ENCODE results near the gene COTL1. TPM values are rescaled to one million over a fixed set of nuclear protein-coding genes. Genes with fewer than 3 reads are reported as not detected.
A peak's percentile ranks its signal among the peaks of the same experiment; 100 is the strongest.

COTL1 gene
- total and polyA plus RNA-seq, 2 donors from 2014 or later, result 122 to 136 TPM

GRCh38 chr16:84524346-84524920, 93.4 kb downstream of the COTL1 start:
- Histone ChIP-seq H3K27me3 (ENCODE audit: control insufficient read depth, insufficient read depth, low read length) (no peaks in the 10 kb centered on the region), H3K4me1 (ENCODE audit: control insufficient read depth in 2 of 3, insufficient read depth in 2 of 3, low read depth in 1 of 3, low read length in 3 of 3) (peaks cover 0 to 7% (median 0%) of the 10 kb centered on the region in 3 donors), H3K9me3 (ENCODE audit: control insufficient read depth in 2 of 3, insufficient read depth in 1 of 3, low read length in 3 of 3) (no peaks in the 10 kb centered on the region), H3K9ac (ENCODE audit: low read length in 3 of 3) (no peak overlapping the region), H3K27ac (ENCODE audit: low read depth in 2 of 2, low read length in 2 of 2) (no peak overlapping the region), H3K4me3 (ENCODE audit: low read length in 3 of 3) (no peak overlapping the region), H3K36me3 (ENCODE audit: control insufficient read depth in 2 of 3, insufficient read depth in 3 of 3, low read length in 3 of 3) (no peaks in the 10 kb centered on the region)
- no peak for DNase-seq
- TF ChIP-seq CTCF (IDR thresholded peaks at IDR 0.05; ENCODE audit: borderline replicate concordance, extremely low read depth, insufficient read depth), result no peak
- intact Hi-C loops (cut with DNase I), result no loop called here
- no peak for FAIRE-seq

- intact Hi-C loops (cut with DNase I), result no loop called here
- no peak for TF ChIP-seq CTCF (IDR thresholded peaks at IDR 0.05; ENCODE audit: borderline replicate concordance, extremely low read depth, insufficient read depth)
- no peaks in the 10 kb centered on the region for H3K9me3 ChIP-seq (ENCODE audit: control insufficient read depth in 2 of 3, insufficient read depth in 1 of 3, low read length in 3 of 3)
- H3K4me3 ChIP-seq (ENCODE audit: low read length in 3 of 3), result no peak overlapping the region
- no peak overlapping the region for H3K27ac ChIP-seq (ENCODE audit: low read depth in 2 of 2, low read length in 2 of 2)
- H3K4me1 ChIP-seq (ENCODE audit: control insufficient read depth in 2 of 3, insufficient read depth in 2 of 3, low read depth in 1 of 3, low read length in 3 of 3), result peaks cover 0 to 2% (median 0%) of the 10 kb centered on the region in 3 donors
- FAIRE-seq, result no peak
- H3K27me3 ChIP-seq (ENCODE audit: control insufficient read depth, insufficient read depth, low read length), result no peaks in the 10 kb centered on the region
- H3K9ac ChIP-seq (ENCODE audit: low read length in 3 of 3), result no peak overlapping the region
- no peak for DNase-seq
- H3K36me3 ChIP-seq (ENCODE audit: control insufficient read depth in 2 of 3, insufficient read depth in 3 of 3, low read length in 3 of 3), result no peaks in the 10 kb centered on the region
These were observed 96.4 kb downstream of the COTL1 start for GRCh38 chr16:84521497-84521770.

GRCh38 chr16:84520725-84521496, 97.0 kb downstream of the COTL1 start:
- TF ChIP-seq CTCF (IDR thresholded peaks at IDR 0.05; ENCODE audit: borderline replicate concordance, extremely low read depth, insufficient read depth), result no peak
- no peak overlapping the region for H3K9ac ChIP-seq (ENCODE audit: low read length in 3 of 3)
- H3K36me3 ChIP-seq (ENCODE audit: control insufficient read depth in 2 of 3, insufficient read depth in 3 of 3, low read length in 3 of 3), result no peaks in the 10 kb centered on the region
- FAIRE-seq (no peak), DNase-seq (peak in 2 of 5 donors; percentile 62 to 63)
- no peaks in the 10 kb centered on the region for H3K27me3 ChIP-seq (ENCODE audit: control insufficient read depth, insufficient read depth, low read length)
- no peaks in the 10 kb centered on the region for H3K9me3 ChIP-seq (ENCODE audit: control insufficient read depth in 2 of 3, insufficient read depth in 1 of 3, low read length in 3 of 3)
- no peak overlapping the region for H3K4me3 ChIP-seq (ENCODE audit: low read length in 3 of 3)
- intact Hi-C loops (cut with DNase I), result no loop called here
- H3K27ac ChIP-seq (ENCODE audit: low read depth in 2 of 2, low read length in 2 of 2), result no peak overlapping the region
- no peaks in the 10 kb centered on the region for H3K4me1 ChIP-seq (ENCODE audit: control insufficient read depth in 2 of 3, insufficient read depth in 2 of 3, low read depth in 1 of 3, low read length in 3 of 3)

All from kidney (tissue), 14 donors.